ENCODE measurements around the gene MAMDC2. TPM values are rescaled to one million over a fixed set of nuclear protein-coding genes. Genes with fewer than 3 reads are reported as not detected.
A peak's percentile ranks its signal among the peaks of the same experiment; 100 is the strongest.

MAMDC2 gene
- polyA plus RNA-seq, 1 experiment, result 10.4 TPM

DNA sequence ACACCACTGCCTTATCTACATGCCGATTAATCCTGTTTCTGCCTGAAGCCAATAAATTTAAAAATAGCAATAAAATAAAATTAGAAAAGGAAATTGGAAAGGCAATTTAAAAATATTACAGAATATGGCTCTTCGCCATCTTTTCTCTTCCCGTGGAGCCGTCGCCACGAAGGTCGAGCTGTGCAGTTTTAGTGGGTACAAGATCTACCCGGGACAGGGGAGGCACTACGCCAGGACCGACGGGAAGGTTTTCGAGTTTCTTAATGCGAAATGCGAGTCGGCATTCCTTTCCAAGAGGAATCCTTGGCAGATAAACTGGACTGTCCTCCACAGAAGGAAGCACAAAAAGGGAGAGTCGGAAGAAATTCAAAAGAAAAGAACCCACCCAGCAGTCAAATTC is 173.4 kb downstream of the MAMDC2 start:
- POLR2A ChIA-PET, result no interaction called here
- H3K9me3 ChIP-seq (ENCODE audit: control insufficient read depth, insufficient read depth, low read length), result peaks cover 5% of the 10 kb centered on the region
- no peaks in the 10 kb centered on the region for H3K27me3 ChIP-seq (ENCODE audit: control insufficient read depth, insufficient read depth, low read length)
- no peak overlapping the region for H3K4me3 ChIP-seq (ENCODE audit: low read depth, low read length)
- no peak for DNase-seq (ENCODE audit: low read depth, low spot score)
- TF ChIP-seq, protein P1, sequence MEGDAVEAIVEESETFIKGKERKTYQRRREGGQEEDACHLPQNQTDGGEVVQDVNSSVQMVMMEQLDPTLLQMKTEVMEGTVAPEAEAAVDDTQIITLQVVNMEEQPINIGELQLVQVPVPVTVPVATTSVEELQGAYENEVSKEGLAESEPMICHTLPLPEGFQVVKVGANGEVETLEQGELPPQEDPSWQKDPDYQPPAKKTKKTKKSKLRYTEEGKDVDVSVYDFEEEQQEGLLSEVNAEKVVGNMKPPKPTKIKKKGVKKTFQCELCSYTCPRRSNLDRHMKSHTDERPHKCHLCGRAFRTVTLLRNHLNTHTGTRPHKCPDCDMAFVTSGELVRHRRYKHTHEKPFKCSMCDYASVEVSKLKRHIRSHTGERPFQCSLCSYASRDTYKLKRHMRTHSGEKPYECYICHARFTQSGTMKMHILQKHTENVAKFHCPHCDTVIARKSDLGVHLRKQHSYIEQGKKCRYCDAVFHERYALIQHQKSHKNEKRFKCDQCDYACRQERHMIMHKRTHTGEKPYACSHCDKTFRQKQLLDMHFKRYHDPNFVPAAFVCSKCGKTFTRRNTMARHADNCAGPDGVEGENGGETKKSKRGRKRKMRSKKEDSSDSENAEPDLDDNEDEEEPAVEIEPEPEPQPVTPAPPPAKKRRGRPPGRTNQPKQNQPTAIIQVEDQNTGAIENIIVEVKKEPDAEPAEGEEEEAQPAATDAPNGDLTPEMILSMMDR (IDR thresholded peaks at IDR 0.05; ENCODE audit: low read depth, low read length), result no peak
- CTCF ChIA-PET, result no interaction called here
- no peak overlapping the region for H3K27ac ChIP-seq (ENCODE audit: low read depth, low read length)

DNA sequence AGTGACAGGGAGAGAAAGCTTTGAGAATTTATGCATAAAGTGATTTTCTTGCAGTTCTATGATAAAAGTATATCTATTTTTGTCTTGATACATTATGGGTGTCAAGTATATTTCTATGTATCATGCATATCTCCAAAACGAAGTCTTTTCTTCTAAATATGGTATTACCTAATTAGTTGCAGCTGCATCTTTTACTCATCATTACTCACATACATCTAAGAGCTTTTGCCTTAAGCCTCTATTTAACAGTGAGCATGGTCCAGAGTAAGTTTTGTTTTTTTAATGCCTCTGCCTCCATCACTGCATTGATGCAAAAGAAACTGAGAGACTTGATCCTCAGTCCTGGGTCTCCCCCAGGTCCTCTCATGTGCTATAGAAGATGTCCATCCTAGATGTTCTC is 175.1 kb downstream of the MAMDC2 start:
- no peak overlapping the region for H3K27ac ChIP-seq (ENCODE audit: low read depth, low read length)
- TF ChIP-seq, protein P1 (IDR thresholded peaks at IDR 0.05; ENCODE audit: low read depth, low read length), result no peak
- no peaks in the 10 kb centered on the region for H3K9me3 ChIP-seq (ENCODE audit: control insufficient read depth, insufficient read depth, low read length)
- CTCF ChIA-PET, result interaction anchor here (1.3 kb wide), 1 partner anchor 11 kb away, joined by 4 read pairs; no protein-coding TSS in a partner anchor
- no peak overlapping the region for H3K4me3 ChIP-seq (ENCODE audit: low read depth, low read length)
- POLR2A ChIA-PET, result no interaction called here
- H3K27me3 ChIP-seq (ENCODE audit: control insufficient read depth, insufficient read depth, low read length), result no peaks in the 10 kb centered on the region
- DNase-seq (ENCODE audit: low read depth, low spot score), result peak; percentile 27

DNA sequence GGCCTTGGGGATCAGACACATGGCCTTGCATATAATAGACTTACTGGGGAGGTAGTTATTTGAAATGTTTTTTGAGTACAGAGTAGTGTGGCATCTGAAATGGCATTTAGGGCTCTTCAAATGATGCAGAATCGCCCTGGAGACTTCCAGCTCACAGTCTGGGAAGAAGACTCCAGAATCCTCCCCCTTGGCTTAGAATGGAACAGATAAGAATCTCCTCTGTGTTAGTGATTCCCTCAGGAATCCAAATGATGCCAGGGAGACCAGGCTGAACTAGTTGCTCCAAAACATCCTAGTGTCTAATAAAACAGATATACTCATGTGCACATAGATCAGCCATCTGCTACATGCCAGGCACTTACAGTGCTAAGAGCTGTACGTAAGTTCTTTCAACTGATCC is 176.6 kb downstream of the MAMDC2 start:
- TF ChIP-seq, protein P1 (IDR thresholded peaks at IDR 0.05; ENCODE audit: low read depth, low read length), result no peak
- ChIA-PET POLR2A (no interaction called here), CTCF (interaction anchor here (1.3 kb wide), 1 partner anchor 9 kb away, joined by 4 read pairs; no protein-coding TSS in a partner anchor)
- H3K27me3 ChIP-seq (ENCODE audit: control insufficient read depth, insufficient read depth, low read length), result no peaks in the 10 kb centered on the region
- no peaks in the 10 kb centered on the region for H3K9me3 ChIP-seq (ENCODE audit: control insufficient read depth, insufficient read depth, low read length)
- H3K4me3 ChIP-seq (ENCODE audit: low read depth, low read length), result no peak overlapping the region
- no peak for DNase-seq (ENCODE audit: low read depth, low spot score)
- no peak overlapping the region for H3K27ac ChIP-seq (ENCODE audit: low read depth, low read length)

DNA sequence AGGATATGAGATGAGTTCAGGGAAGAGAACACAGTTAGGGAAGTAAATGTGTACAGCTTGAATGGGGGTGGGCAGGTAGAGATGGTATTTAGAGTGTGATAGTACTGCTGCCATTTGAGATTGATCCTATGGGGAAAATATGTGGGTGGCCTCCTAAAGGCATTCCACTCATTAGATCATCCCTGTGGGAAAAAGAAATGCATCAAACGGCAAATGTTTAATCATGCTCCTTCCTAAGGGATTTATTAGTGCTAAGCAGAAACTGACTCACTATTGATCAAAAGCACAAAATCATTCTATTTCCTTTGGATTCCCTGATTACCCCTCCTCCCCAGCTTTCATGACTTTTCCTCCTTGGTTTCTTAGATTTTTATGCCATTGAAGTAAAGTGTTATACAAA is 178.7 kb downstream of the MAMDC2 start:
- H3K9me3 ChIP-seq (ENCODE audit: control insufficient read depth, insufficient read depth, low read length), result no peaks in the 10 kb centered on the region
- ChIA-PET CTCF (interaction anchor here (0.9 kb wide), 1 partner anchor 809 kb away, joined by 3 read pairs; no protein-coding TSS in a partner anchor), POLR2A (no interaction called here)
- no peak for DNase-seq (ENCODE audit: low read depth, low spot score)
- H3K4me3 ChIP-seq (ENCODE audit: low read depth, low read length), result no peak overlapping the region
- TF ChIP-seq, protein P1 (IDR thresholded peaks at IDR 0.05; ENCODE audit: low read depth, low read length), result no peak
- H3K27ac ChIP-seq (ENCODE audit: low read depth, low read length), result no peak overlapping the region
- H3K27me3 ChIP-seq (ENCODE audit: control insufficient read depth, insufficient read depth, low read length), result no peaks in the 10 kb centered on the region

DNA sequence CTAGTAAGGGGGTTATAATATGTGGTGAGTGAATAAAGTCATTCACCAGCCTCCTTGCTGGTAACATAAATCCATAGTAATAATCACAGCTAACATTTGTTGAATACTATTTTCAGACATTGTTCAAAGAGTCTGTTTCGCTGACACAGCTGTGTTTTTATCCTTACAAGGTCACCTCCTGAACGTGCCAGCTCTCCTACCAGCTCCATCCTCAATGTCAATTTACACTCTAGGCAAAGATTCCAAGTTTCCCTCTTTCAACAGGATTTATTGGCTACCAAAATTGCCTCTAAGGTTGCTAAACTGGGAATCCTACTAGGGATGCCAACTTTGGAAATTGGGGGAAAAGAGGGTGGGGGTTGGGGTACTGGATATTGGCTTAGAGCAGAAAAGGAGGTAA is 184.5 kb downstream of the MAMDC2 start:
- H3K27ac ChIP-seq (ENCODE audit: low read depth, low read length), result no peak overlapping the region
- TF ChIP-seq, protein P1 (IDR thresholded peaks at IDR 0.05; ENCODE audit: low read depth, low read length), result no peak
- DNase-seq (ENCODE audit: low read depth, low spot score), result no peak
- CTCF ChIA-PET, result interaction anchor here (0.7 to 3.2 kb wide), 7 partner anchors 106 to 556 kb away, joined by 3 to 35 read pairs (median 4); no protein-coding TSS in a partner anchor
- H3K9me3 ChIP-seq (ENCODE audit: control insufficient read depth, insufficient read depth, low read length), result no peaks in the 10 kb centered on the region
- POLR2A ChIA-PET, result no interaction called here
- no peaks in the 10 kb centered on the region for H3K27me3 ChIP-seq (ENCODE audit: control insufficient read depth, insufficient read depth, low read length)
- no peak overlapping the region for H3K4me3 ChIP-seq (ENCODE audit: low read depth, low read length)
